ENCODE data around the gene SLCO4A1.

Gene SLCO4A1, protein sequence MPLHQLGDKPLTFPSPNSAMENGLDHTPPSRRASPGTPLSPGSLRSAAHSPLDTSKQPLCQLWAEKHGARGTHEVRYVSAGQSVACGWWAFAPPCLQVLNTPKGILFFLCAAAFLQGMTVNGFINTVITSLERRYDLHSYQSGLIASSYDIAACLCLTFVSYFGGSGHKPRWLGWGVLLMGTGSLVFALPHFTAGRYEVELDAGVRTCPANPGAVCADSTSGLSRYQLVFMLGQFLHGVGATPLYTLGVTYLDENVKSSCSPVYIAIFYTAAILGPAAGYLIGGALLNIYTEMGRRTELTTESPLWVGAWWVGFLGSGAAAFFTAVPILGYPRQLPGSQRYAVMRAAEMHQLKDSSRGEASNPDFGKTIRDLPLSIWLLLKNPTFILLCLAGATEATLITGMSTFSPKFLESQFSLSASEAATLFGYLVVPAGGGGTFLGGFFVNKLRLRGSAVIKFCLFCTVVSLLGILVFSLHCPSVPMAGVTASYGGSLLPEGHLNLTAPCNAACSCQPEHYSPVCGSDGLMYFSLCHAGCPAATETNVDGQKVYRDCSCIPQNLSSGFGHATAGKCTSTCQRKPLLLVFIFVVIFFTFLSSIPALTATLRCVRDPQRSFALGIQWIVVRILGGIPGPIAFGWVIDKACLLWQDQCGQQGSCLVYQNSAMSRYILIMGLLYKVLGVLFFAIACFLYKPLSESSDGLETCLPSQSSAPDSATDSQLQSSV

DNA sequence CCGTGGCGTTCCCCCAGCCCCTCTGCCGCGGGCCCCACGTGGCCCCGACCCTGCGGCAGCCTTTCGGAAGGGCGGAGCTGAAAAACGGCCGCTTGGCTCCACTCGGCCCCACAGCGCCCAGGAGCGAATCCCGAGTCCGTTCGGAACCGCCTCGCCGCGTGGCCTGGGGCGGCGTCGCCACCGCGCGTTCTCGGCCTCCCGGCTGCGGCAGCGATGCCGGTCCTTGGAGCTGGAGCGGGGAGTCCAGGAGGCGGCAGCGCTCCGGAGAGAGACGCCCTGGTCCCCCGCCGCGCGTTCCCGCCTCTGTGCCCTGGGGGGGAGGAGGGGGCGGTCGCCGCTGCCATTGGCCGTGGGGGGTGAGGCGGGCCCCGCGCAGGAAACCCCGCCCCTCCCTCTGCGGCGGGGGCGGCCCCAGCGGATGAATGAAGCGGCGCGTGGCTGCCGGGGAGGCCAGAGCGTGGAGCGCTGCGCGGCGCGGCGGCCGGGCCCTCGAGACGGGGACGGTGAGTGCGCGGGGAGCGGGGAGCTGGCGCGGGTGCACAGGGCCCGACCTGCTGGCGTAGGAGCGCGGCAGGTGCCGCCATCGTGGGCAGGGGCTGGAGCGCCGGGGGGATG is at the start of gene SLCO4A1:
SLCO4A1 (plus strand) TSS at position 453 of the 615 bp plus-strand sequence. CDS start 13,952 bp downstream, outside the sequence.
- peak; percentile 92 for DNase-seq

DNA sequence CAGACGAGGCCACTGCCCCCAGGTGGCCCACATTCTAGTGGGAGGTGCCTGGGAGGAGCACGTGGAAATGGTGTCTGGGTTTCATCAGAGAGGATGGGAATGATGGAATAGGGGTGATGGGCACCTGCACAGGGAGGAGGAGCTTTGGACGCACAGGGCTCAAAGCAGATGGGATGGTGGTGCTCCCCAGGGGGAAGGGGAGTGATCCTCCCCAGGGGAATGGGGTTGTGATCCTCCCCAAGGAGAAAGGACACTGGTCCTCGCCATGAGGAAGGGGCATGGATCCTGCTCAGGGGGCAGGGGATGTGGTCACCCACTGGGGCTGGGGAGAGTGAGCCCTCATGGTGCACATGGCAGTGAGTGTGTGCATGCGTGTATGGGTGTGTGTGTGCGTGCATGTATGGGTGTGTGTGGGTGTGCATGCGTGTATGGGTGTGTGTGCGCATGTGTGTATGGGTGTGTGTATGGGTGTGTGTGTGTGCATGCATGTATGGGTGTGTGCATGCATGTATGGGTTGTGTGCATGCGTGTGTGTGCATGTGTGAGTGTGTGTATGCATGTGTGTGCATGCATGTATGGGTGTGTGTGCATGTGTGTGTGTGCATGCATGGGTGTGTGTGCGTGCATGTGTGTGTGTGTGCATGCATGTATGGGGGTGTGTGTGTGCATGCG is 49.7 kb upstream of the SLCO4A1 start:
- DNase-seq, result no peak

DNA sequence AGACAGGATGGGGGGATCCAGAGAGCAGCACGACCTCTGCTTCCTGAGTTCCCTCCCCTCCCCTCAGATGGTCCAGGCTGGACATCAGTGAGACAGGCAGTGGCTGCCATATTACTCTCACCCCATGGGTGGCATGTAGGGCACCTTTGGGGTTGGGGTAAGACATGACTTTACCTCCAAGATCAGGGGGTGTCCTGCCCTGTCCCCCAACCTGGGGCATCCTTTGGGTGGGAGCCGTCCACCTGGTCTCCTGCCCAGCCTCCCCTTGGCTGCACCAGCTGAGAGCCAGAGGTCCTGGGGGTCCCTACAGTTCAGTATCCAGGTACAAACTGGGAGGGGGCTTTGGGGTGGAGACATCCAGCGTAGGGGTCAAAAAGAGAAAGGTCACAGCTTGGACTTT is 48.7 kb upstream of the SLCO4A1 start:
- DNase-seq, result no peak

DNA sequence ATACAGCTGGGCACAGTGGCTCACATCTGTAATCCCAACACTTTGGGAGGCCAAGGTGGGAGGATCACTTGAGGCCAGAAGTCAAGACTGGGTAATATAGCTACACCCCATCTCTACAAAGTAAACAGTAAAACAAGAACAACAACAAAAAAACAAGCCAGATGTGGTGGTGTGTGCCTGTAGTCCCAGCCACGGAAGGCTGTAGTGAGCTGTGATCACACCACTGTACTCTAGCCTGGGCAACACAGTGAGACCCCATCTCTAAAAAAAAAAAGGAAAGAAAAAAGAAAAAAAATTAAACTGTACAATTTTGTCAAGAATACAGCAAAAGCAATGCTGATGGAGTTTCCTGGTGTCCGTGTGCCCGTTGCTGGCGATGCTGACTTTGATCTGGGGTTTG is 47.2 kb upstream of the SLCO4A1 start:
- DNase-seq, result no peak

DNA sequence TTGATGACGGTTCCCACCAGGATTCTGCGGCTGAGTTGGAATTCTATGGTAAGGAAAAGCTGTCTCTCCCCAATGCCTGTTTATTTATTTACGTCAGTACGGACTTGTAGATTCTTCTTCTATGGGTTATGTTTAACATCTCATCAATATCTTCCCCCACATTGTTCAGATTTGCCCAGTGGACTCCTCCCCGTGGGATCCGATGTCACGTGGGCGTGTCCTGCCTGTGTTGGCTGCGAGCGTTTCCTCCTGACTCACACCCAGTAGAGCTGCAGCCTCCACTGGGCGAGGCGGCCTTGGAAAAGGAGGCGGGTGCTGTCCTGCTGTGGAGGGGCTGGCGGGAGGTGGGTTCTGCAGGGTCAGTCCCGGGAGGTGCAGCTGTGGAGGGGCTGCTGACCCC is 46.8 kb upstream of the SLCO4A1 start:
- no peak for DNase-seq

DNA sequence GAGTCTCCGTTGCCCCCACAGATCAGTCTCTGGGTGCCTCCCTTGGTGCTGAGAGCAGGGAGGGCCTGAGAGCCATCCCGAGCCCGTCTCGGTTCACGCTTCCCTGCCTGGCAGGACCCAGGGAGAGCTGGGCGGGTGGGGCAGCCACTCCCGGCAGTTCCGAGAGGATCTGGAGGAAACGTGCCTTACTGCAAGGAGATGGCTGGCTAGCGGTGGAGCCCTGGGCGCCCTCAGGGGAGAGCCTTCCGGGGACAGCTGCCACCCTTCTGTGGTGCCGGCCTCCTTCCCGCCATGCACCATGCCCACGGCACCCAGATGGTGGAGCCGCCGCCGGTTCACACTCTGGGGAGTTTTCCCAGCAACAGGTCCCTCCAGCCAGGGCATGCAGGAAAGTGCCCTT is 45.8 kb upstream of the SLCO4A1 start:
- DNase-seq, result peak; percentile 36

DNA sequence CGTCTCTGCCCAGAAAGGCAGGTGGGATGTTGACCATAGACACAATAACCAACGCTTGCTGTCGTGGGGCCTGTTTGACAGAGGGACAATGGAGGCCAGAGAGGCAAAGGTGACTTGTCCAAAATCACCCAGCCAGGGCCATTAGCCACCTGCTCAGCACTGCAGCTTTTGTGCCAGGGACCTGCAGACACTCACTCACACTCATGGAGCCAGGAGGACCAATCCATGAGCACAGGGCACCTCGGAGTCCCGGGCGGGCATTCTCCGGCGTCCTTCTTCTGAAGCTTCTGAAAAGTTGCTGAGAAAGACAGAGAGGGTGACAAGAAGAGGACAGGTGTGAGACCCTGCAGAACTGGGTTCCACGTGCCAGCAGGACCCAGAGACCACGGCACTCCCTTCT is 45.4 kb upstream of the SLCO4A1 start:
- no peak for DNase-seq

DNA sequence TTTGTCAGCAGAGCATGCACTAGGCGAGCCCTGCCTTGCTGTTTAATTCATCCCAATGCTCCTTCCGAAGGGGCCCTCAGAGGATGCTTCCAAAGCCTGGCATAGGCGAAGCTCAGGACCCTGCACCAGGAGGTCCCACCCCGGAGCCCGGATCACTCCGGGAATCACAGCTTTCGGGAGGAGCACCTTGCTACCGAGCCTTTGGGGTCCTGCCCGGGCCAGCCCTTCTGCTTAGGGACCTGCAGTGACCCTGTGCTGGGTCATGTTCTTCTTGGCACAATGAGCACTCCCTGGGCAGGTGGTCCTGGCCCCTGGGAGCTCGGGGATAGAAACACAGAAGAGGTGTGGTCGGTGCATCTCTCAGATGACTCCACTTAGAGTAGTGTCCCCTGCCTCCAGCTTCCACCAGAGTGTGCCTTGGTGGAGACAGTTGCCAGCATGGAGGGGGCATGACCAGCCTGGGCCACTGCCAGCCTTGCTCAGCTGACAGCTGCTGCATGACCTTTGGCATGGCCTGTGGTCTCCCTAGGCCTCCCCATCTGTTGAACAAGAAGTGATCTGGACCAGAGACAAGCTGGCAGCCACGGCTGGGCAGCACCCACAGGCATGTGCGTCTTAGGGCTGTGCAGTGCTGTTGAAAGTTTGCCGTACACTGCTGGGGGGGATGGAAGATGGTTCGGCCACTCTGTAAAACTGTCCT is 44.7 kb upstream of the SLCO4A1 start:
- no peak for DNase-seq

DNA sequence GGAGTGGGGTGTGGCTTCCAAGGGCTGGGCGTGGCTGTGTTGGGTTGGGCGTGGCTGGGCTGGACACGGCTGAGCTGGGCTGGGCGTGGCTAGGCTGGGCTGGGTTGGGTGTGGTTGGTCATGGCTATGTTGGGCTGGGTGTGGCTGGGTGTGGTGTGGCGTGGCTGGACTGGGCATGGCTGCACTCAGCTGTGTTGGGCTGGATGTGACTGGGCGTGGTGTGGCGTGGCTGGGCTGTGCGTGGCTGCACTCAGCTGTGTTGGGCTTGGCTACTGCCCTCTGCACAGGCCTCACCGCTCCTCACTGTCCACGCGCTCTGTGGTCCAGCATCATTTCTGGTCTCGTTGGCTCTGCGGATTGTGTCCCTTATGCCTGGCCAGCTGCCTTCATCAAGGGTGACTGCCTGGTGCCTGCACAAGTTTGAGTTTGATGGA is 43.5 kb upstream of the SLCO4A1 start:
- DNase-seq, result no peak

DNA sequence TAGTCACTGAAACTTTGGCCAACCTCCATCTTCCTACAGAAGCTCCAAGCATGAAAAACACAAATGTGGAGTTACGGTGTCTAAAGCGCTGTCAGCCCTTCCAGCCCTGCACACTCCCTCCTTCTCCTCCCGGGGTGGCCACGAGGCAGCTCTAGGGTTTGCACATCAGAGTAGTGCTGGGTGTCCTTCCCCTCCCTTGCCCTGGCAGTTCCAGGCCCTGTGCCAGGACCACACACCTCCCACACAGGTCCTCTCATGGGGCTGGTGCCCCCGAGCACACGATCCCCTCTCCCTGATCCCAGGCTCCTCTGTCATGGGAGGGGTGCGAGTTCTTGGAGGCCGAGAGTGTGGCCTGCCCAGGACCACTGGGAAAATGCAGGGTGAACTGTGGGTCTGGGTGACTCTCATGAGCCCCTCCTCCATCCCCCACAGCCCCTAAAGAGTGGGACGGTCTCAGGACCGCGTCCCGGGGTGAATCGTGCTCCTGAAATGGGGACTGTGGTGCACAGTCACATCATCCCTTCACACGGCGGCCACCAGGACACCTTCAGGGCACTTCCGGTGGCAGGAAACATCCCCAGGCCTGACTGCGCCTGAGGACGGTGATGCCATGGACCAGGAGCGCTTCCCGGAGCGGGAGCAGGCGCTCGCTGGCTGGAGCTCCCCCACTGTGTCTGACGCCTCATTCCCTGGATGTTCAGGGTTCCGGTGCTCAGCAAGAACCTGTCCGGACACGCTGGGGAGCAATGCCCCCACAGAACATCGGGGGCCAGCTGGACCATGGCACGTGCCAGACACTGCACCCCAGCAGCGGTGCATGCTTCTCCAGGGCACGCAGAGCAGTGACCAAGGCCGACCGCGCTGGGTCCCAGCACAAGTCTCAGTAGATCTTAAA is 42.8 kb upstream of the SLCO4A1 start:
- DNase-seq, result no peak

DNA sequence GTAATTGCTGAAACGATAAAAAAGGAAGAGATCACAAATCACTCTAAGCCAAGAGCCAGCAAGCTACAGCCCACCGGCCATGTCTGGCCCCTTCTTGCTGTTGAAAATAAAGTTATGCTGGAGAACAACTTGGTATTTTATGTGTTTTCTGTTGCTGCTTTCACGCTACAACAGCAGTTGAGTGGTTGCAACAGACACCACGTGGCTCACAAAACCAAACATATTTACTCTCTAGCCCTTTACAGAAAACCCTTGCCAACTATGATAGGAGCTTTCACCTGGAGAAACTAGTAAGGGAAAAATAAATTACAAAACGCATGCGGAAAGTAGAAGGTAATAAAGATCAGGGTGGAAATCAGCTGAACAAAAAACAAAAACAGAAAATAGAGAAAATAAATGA is 41.1 kb upstream of the SLCO4A1 start:
- DNase-seq, result no peak

DNA sequence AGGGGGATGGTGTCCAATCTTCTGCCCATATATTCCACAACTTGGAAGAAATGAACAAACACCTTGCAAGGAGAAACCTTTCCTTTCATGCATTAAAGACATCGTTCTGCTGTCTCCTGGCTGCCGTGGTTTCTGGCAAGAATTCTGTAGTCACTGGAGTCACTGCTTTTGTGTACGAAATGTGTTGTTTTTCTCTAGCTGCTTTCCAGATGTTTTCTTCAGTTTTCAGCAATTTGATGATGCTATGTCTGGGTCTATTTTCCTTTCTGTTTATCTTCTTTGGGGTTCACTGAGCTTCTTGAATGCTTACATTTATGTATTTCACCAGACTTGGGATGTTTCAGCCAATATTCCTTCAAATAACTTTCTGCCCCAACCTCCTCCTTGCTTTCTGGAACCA is 40.6 kb upstream of the SLCO4A1 start:
- DNase-seq, result no peak

DNA sequence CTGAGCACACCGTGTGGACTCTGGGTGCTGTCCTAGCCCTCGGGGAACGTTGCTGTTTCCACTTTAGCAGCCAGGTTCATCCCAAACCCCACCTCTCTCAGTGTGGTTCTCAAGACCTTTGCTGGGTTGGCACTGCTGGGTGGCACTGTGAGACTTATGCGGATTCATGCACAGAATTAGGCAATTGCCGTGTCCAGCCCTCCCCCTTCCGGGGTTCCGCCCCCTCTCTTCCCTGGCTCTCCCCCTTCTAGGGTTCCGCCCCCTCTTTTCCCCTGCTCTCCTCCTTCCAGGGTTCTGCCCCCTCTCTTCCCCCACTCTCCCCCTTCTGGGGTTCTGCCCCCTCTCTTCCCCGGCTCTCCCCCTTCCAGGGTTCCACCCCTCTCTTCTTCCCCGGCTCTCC is 39.8 kb upstream of the SLCO4A1 start:
- DNase-seq, result no peak

DNA sequence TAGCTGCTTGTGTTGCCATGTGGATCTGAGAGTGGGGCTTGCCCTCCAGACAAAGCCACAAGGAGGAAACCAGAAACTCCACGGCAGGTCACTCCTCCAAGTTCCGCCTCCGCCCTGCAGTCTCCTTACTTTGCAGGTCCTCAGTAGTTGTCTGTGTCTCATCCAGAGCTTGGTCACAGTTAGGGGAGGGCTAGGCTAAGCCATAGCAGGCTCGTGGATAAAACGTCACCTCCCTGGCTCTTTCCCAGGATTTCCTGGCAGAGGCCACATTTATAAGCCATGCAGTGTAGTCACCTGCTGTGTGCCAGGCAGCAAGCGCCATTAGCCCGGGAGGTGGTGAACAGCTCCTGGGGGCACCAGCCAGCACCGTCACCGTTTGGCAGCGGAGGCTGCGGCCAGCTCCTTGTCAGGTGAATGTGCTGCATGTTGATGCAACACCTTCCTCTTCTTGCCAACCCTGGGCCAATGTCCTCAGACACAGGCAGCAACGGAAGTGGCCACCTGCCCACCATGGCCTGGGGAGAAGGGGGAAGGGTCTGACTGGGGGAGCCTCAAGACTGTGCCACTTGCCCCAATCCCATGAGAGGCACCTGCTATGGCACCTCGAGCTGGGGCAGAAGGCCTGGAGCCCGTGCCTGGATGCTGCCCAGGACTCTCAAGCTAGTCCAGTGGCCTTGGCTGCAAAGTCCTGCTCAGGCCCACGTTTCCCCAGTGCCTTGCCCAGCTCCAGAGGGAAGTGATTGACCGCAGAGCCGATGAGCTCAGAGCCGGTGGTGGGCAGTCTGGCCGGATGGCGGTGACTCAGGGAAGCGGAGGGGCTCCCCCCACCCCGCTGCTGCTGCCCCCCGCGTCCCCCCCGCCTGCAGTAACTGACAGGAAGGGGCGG is 39.0 kb upstream of the SLCO4A1 start:
- DNase-seq, result no peak

DNA sequence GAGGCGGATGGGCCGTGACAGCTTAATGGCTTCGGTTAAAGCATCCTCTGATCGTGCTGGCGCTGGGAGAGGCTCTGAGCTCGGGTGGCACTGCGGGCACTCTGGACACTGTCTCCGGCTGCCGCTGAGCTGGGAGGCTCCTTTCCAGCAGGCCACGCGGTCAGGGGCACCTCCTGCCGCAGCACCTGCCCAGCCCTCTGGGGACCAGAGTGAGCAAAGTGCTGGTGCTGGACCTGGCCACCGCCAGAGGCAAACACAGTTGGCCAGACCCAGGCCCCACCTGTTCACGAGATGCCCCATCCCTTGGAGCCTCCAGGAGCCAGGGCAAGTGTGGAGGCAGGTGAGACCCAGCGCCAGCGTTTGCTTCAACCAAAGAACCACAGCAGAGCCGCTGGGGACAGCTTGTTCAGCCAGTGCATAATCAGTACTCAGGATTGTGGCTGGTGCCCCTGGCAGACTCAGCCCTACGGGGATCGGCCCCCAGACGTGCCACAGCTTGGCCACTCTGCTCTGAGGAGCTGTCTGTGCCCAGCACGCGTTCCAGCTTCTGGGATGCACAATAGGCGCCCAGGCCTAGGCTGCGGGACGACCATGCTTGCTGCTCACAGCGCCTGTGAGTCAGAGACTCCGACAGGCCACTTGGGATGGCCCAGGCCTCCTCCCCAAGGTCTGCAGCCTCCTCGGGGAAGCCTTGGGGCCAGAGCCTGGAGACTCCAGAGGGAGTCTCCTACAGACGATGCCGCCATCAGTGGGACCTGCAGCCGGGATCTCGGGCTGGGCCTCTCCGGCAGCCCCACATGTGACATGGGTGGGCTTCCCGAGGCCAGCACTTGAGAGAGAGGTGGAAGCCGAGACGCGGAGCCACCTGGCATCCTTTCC is 38.2 kb upstream of the SLCO4A1 start:
- DNase-seq, result no peak

DNA sequence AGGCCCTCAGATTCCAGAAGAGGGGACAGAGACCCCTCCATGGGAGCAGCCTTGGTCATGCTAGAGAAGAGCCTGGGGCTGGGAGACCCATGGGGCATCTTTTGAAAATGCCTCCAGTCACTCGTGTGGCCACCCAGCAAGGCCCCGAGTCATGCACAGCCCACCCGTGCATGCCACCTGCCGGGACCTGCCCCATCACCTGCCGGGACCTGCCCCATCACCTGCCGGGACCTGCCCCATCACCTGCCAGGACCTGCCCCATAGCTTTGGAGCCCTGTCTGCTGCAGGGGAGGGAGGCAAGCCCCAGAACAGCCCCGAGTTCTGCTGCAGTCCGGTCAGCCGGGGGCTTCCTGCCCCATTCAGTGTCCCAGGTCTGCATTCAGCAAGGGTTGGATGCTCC is 37.5 kb upstream of the SLCO4A1 start:
- no peak for DNase-seq

DNA sequence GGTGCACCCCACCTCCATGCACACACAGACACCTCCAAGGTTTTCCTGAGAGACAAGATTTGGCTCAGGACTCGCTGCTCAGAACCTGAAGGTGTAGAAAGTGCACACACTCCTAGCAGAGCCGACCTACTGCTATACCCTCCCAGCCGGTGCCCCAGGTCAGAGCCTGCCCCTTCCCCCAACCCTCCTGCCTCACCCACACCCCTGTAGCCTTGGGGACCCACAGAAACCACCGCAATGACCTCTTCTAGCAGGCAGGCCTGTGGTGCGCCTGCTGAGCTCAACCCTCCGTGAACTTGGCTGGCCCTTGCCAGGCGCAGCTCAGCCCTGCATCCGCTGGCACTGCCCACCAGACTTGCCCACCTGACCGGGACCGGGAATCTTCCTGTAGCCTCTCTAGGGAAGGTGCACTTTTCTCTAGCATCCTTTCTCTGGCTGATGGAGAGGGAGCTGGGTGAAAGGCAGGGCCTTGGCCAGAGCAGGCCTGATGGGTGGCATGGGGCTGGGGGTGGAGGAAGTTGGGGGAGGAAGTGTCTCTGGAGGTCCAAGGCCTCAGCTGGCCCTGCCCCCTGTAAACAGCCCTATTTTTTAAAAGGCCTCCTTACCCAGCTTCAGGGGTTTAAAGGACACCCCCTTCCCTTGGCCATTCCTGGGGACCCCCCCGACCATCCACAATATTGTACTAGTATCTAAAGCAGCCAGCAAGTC is 36.9 kb upstream of the SLCO4A1 start:
- DNase-seq, result no peak

DNA sequence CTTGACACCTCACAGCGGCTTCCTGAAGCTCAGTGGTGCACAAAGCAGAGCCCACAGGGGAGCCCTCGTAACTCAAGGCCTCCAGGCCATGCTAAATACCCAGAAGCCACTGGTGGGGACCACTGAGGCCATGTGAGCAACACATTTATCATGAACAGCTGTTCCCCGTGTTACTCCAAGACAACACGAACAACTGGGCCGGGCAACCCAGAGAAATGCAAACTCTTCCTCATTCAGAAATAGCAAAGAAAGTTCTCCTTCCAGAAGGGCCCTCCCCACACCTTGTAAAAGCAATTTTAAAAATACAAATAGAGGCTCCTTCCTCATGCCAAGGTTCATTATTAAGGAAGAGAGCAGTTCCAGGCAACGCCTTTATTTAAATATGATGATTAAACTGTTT is 36.3 kb upstream of the SLCO4A1 start:
- DNase-seq, result no peak
